GM12878 (cell line): ENCODE data around the gene PNMT. TPM values are rescaled to one million over a fixed set of nuclear protein-coding genes. Genes with fewer than 3 reads are reported as not detected.

Experiments
- ATAC-seq: fragments of 200-7000 bp; cut with Tn5 transposase; 3 replicates; pipeline ENCODE4 v1.9.1; 2020; ENCODE audit warnings: mild to moderate bottlenecking, moderate library complexity
- BruUV-seq: library from RNA; stranded (reverse); fragments of 400-500 nt; replicated peaks from 2 replicates; lab custom pipeline; 2021; lab: Mats Ljungman, UMichigan
- CTCF ChIA-PET: fragments of 300-600 bp; sonication (Branson Sonifier 250); formaldehyde crosslinking; extraction: SDS; loops from one replicate; lab custom pipeline; 2021; ENCODE audit warnings: inconsistent platforms; lab: Yijun Ruan, JAX
- POLR2A ChIA-PET: fragments of 350-600 bp; formaldehyde crosslinking; extraction: SDS; loops from one replicate; lab custom pipeline; 2021; ENCODE audit warnings: inconsistent platforms; lab: Charles Lee
- RAD21 ChIA-PET: fragments of 300-600 bp; sonication (Branson Sonifier 250); formaldehyde crosslinking; loops from one replicate; lab custom pipeline; 2023; ENCODE audit warnings: antibody characterized with exemption; ENCODE audit not compliant: unreplicated experiment; lab: Charles Lee
- SMC1A ChIA-PET: fragments of 300-600 bp; sonication (Branson Sonifier 250); formaldehyde crosslinking; loops from one replicate; lab custom pipeline; 2023; ENCODE audit not compliant: unreplicated experiment, uncharacterized antibody; lab: Charles Lee
- DNase-seq: peaks from one replicate; pipeline ENCODE4 v3.0.0-alpha.2; 2011; ENCODE audit warnings: low read depth, low spot score
- FAIRE-seq: peaks from 3 replicates; lab custom pipeline; 2011; peaks lifted over from hg19 to GRCh38; lab: Jason Lieb, UNC
- H2AFZ ChIP-seq: 2 replicates; pipeline ENCODE4 v1.6.0; 2011; ENCODE audit warnings: low read depth, low read length, control low read depth; ENCODE audit not compliant: control insufficient read depth
- H3K27ac ChIP-seq: 2 replicates; pipeline ENCODE4 v1.5.1; 2011; ENCODE audit warnings: control low read depth; ENCODE audit not compliant: control insufficient read depth, insufficient read depth
- H3K27me3 ChIP-seq, 2 experiments: replicated peaks in 1 of 2; 2 replicates each; pipeline versions ENCODE4 v1.6.0 to v1.6.1; 2011; ENCODE audit warnings: low read length in 1 of 2; ENCODE audit not compliant: control insufficient read depth in 2 of 2, insufficient read depth in 2 of 2
- H3K36me3 ChIP-seq, 2 experiments: 2 replicates each; pipeline ENCODE4 v1.5.1; 2011; ENCODE audit warnings: low read length in 1 of 2; ENCODE audit not compliant: control insufficient read depth in 2 of 2, insufficient read depth in 2 of 2
- H3K4me1 ChIP-seq: 2 replicates; pipeline ENCODE4 v1.6.1; 2011; ENCODE audit warnings: mild to moderate bottlenecking, low read length, moderate library complexity, mixed read lengths; ENCODE audit not compliant: control insufficient read depth, insufficient read depth
- H3K4me2 ChIP-seq: 2 replicates; pipeline ENCODE4 v1.6.0; 2011; ENCODE audit warnings: control low read depth; ENCODE audit not compliant: control insufficient read depth, insufficient read depth
- H3K4me3 ChIP-seq: fragments of 200-600 bp; sonication (generic); 2 replicates; pipeline ENCODE4 v1.5.1; 2016
- H3K79me2 ChIP-seq: 2 replicates; pipeline ENCODE4 v1.6.0; 2011; ENCODE audit warnings: low read length; ENCODE audit not compliant: control insufficient read depth, insufficient read depth
- H3K9ac ChIP-seq: 2 replicates; pipeline ENCODE4 v1.8.0; 2011; ENCODE audit warnings: low read length, control low read depth, mixed read lengths; ENCODE audit not compliant: control insufficient read depth, insufficient read depth
- H3K9me3 ChIP-seq: replicated peaks from 3 replicates; pipeline ENCODE4 v1.5.1; 2011; ENCODE audit warnings: mild to moderate bottlenecking, low read length; ENCODE audit not compliant: control insufficient read depth, insufficient read depth
- H4K20me1 ChIP-seq: 2 replicates; pipeline ENCODE4 v1.6.0; 2011; ENCODE audit not compliant: control insufficient read depth, insufficient read depth
- FOXK2 ChIP-seq: fragments of 450-650 bp; IDR thresholded peaks from 2 replicates; pipeline ENCODE4 v1.6.1; 2017; ENCODE audit warnings: mild to moderate bottlenecking, moderate library complexity
- NR2F1 ChIP-seq: fragments of 450-650 bp; conservative IDR thresholded peaks from 2 replicates; pipeline ENCODE4 v1.6.1; 2017; ENCODE audit warnings: mild to moderate bottlenecking
- PAX8 ChIP-seq: fragments of 450-650 bp; IDR thresholded peaks from 2 replicates; pipeline ENCODE4 v1.6.1; 2017; ENCODE audit warnings: mild to moderate bottlenecking, moderate library complexity
- RAD51 ChIP-seq: fragments of 450-650 bp; IDR thresholded peaks from 2 replicates; pipeline ENCODE4 v1.6.1; 2016; ENCODE audit warnings: moderate library complexity, mild to moderate bottlenecking, inconsistent platforms
- RCOR1 ChIP-seq: conservative IDR thresholded peaks from 2 replicates; pipeline ENCODE4 v1.6.1; 2012; ENCODE audit warnings: low read depth, low read length, improper control_type of control experiment
- SMAD5 ChIP-seq: IDR thresholded peaks from 2 replicates; pipeline ENCODE4 v1.6.1; 2016; ENCODE audit warnings: antibody characterized with exemption, low read depth
- SMARCA5 ChIP-seq: fragments of 450-650 bp; IDR thresholded peaks from 2 replicates; pipeline ENCODE4 v1.6.1; 2017; ENCODE audit warnings: mild to moderate bottlenecking
- SPI1 ChIP-seq: IDR thresholded peaks from 2 replicates; pipeline ENCODE4 v1.6.1; 2011; ENCODE audit warnings: low read depth, mild to moderate bottlenecking, low read length, moderate library complexity, borderline replicate concordance; ENCODE audit not compliant: insufficient read depth
- TCF7 ChIP-seq: IDR thresholded peaks from 2 replicates; pipeline ENCODE4 v1.6.1; 2014; ENCODE audit warnings: antibody characterized with exemption, borderline replicate concordance
- WGBS: methylation state at CpG from one replicate; pipeline ENCODE4 v1.1.6; 2016; ENCODE audit warnings: low lambda C conversion rate; ENCODE audit not compliant: insufficient replicate concordance, insufficient coverage; ENCODE audit errors: missing lambda C conversion rate; 5-methylcytosine and 5-hydroxymethylcytosine counted together
- in situ Hi-C: fragments of 300-500 bp; cut with MboI; formaldehyde crosslinking; loops from 9 replicates; pipeline ENCODE4 v1.14.3; 2018; ENCODE audit warnings: mixed read lengths
- intact Hi-C: fragments of 100-400 bp; cut with micrococcal nuclease; formaldehyde crosslinking; loops from one replicate; pipeline ENCODE4 v1.14.2; 2022; ENCODE audit not compliant: unreplicated experiment
- polyA plus RNA-seq, 11 experiments: library from polyadenylated mRNA; depleted of rRNA in 4 of 11; unstranded in 6 of 11; stranded (reverse) in 5 of 11; fragments of >200 nt; fragmentation: Nextera tagmentation in 4 of 11; fragmentation: Illumina TruSeq in 1 of 11; extraction: Ambion mirVana in 4 of 11; extraction: Trizol in 1 of 11; gene quantifications; 1 replicate in 1 of 11; 2 replicates in 10 of 11; pipeline versions ENCODE4 v1.2.1 to v1.2.3, GENCODE V29; 2011 to 2016; ENCODE audit warnings: inconsistent platforms in 2 of 11, missing spikeins in 2 of 11, low read depth in 1 of 11
- total RNA-seq, 4 experiments: library from RNA; depleted of rRNA in 3 of 4; stranded (reverse); fragments of >200 nt in 3 of 4; fragmentation: Illumina TruSeq in 1 of 4; extraction: Trizol in 1 of 4; gene quantifications; 2 replicates each; pipeline versions ENCODE4 v1.2.1 to v1.2.3, GENCODE V29; 2013 to 2021
- TF ChIP-seq, protein P1 (sequence below): fragments of 450-650 bp; IDR thresholded peaks from 2 replicates; pipeline ENCODE4 v1.6.1; 2017; ENCODE audit warnings: mild to moderate bottlenecking
- TF ChIP-seq, protein P2 (sequence below): fragments of 150-350 bp; IDR thresholded peaks from 2 replicates; pipeline ENCODE4 v1.6.1; 2014; ENCODE audit warnings: mild to moderate bottlenecking, low read depth, low read length

PNMT gene
- total and polyA plus RNA-seq, 10 of the 15 experiments (the other 5 are each of a cell fraction or from before 2014, with no cell fraction given) = not detected

DNA sequence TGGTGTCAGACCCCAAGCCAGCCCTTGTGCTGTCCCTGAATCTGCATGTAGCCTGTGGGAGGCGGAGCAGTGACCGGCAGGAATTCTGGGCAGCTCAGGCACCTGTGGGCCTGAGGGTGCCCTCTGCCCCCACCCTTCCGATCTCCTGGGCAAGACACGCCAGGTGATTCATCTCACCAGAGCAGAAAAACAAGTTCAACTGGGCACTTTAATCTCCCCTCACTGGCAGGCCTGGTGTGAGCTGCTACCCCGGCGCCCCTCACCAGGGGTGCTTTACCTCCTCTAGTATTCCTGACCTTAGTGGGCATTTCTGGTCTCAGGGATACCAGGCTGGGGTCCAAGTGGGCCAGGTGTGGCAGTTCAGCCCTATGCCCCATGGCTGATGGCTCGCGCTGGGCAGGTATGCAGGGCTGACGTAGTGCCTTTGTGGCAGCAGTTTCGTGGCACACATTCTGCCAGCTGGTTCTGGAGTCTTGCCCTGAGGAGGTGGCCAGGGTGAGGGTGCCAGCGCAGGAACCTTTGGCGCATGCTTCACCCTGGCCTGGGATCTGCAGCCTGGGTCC, 37.6 kb downstream of the PNMT start:
- SMC1A ChIA-PET = no interaction called here
- RAD21 ChIA-PET = no interaction called here
- Histone ChIP-seq H3K27me3 (peaks cover 0 to 5% of the 10 kb centered on the region in 2 experiments; a peak in 3 of 4 replicates), H3K27ac (no peak overlapping the region), H4K20me1 (no peaks in the 10 kb centered on the region), H3K4me1 (peaks cover 11% of the 10 kb centered on the region), H3K4me3 (no peak overlapping the region), H3K4me2 (no peak overlapping the region), H3K36me3 (no peaks in the 10 kb centered on the region), H3K79me2 (no peaks in the 10 kb centered on the region), H3K9me3 (no peaks in the 10 kb centered on the region), H3K9ac (no peak overlapping the region), H2AFZ (no peak overlapping the region)
- no peak for ATAC-seq
- BruUV-seq = no TSS peak
- intact Hi-C loops = no loop called here
- in situ Hi-C loops = no loop called here
- DNase-seq = no peak
- no peak for TF ChIP-seq SMARCA5
- 73% methylated on average over 12 of the region's 12 CpGs for WGBS
- CTCF ChIA-PET = interaction anchor here (0.5 kb wide), 1 partner anchor 20 kb away, joined by 3 read pairs; no protein-coding TSS in a partner anchor
- no peak for FAIRE-seq
- POLR2A ChIA-PET = no interaction called here

DNA sequence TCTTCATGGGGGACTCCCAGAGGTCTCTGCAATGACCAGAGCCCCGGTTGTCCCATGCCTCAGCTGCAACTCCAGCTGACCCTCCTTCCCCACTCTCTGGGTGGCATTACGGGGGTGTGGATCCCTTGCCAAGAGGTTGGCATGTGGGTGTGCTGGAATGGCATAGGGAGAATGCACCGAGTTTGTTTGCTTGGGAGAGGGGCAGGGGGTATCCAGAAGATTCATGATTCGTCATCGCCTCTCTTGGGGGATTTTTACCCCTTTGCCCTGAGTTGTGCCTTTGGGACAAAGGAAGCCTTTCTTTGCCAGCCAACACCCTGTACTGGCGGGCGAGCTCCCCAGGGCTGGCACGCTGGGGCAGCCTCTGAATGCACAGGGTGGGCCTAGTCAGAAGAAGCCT, 38.1 kb downstream of the PNMT start:
- ChIA-PET POLR2A (no interaction called here), RAD21 (no interaction called here), SMC1A (no interaction called here), CTCF (no interaction called here)
- Histone ChIP-seq H3K4me2 (no peak overlapping the region), H3K9ac (no peak overlapping the region), H2AFZ (no peak overlapping the region), H3K79me2 (no peaks in the 10 kb centered on the region), H3K27me3 (peaks cover 0 to under 1% of the 10 kb centered on the region in 2 experiments; a peak in 3 of 4 replicates), H3K27ac (no peak overlapping the region), H3K4me3 (no peak overlapping the region), H3K36me3 (no peaks in the 10 kb centered on the region), H4K20me1 (no peaks in the 10 kb centered on the region), H3K9me3 (no peaks in the 10 kb centered on the region), H3K4me1 (peaks cover 11% of the 10 kb centered on the region)
- no TSS peak for BruUV-seq
- intact Hi-C loops = no loop called here
- ATAC-seq (no peak), FAIRE-seq (no peak), DNase-seq (no peak)
- WGBS = 54% methylated on average over 8 of the region's 8 CpGs
- in situ Hi-C loops = no loop called here
- TF ChIP-seq PAX8 = no peak
- TF ChIP-seq FOXK2 = no peak
- TF ChIP-seq SMAD5 = no peak
- TF ChIP-seq TCF7 = no peak
- TF ChIP-seq SPI1 = no peak
- TF ChIP-seq, protein P1, sequence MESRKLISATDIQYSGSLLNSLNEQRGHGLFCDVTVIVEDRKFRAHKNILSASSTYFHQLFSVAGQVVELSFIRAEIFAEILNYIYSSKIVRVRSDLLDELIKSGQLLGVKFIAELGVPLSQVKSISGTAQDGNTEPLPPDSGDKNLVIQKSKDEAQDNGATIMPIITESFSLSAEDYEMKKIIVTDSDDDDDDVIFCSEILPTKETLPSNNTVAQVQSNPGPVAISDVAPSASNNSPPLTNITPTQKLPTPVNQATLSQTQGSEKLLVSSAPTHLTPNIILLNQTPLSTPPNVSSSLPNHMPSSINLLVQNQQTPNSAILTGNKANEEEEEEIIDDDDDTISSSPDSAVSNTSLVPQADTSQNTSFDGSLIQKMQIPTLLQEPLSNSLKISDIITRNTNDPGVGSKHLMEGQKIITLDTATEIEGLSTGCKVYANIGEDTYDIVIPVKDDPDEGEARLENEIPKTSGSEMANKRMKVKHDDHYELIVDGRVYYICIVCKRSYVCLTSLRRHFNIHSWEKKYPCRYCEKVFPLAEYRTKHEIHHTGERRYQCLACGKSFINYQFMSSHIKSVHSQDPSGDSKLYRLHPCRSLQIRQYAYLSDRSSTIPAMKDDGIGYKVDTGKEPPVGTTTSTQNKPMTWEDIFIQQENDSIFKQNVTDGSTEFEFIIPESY = no peak
- no peak for TF ChIP-seq NR2F1
- TF ChIP-seq SMARCA5 = no peak
- TF ChIP-seq, protein P2, sequence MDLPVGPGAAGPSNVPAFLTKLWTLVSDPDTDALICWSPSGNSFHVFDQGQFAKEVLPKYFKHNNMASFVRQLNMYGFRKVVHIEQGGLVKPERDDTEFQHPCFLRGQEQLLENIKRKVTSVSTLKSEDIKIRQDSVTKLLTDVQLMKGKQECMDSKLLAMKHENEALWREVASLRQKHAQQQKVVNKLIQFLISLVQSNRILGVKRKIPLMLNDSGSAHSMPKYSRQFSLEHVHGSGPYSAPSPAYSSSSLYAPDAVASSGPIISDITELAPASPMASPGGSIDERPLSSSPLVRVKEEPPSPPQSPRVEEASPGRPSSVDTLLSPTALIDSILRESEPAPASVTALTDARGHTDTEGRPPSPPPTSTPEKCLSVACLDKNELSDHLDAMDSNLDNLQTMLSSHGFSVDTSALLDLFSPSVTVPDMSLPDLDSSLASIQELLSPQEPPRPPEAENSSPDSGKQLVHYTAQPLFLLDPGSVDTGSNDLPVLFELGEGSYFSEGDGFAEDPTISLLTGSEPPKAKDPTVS = no peak
- no peak for TF ChIP-seq RAD51
- TF ChIP-seq RCOR1 = no peak
